A673 (cell line): Measurements from ENCODE around the gene TMEM30B.

Experiments used
- CTCF ChIP-seq: fragments of 300-800, 200-600 bp; sonication (generic); conservative IDR thresholded peaks from 2 replicates; pipeline ENCODE4 v1.5.1; 2017; ENCODE audit warnings: low read depth, mild to moderate bottlenecking, antibody characterized with exemption, low read length, moderate library complexity, mixed read lengths
- EZH2 ChIP-seq: fragments of 200-600 bp; sonication (generic); IDR thresholded peaks from 2 replicates; pipeline ENCODE4 v1.6.1; 2017; ENCODE audit warnings: borderline replicate concordance, low read depth, mild to moderate bottlenecking, mixed read lengths, antibody characterized with exemption, low read length; ENCODE audit not compliant: poor library complexity, severe bottlenecking

- no peak for TF ChIP-seq EZH2
- no peak for TF ChIP-seq CTCF
These were observed 41.7 kb upstream of the TMEM30B start for GRCh38 chr14:61322799-61323290.
